22Rv1 (cell line): ENCODE results near the gene FRMD4B.

Experiments used
- CTCF ChIP-seq: fragments of 450-650 bp; IDR thresholded peaks from 2 replicates; pipeline ENCODE4 v1.5.1; 2017; ENCODE audit warnings: mild to moderate bottlenecking
- ZFX ChIP-seq: fragments of 450-650 bp; IDR thresholded peaks from 2 replicates; pipeline ENCODE4 v1.6.1; 2017; ENCODE audit warnings: antibody characterized with exemption, borderline replicate concordance

GRCh38 chr3:69420781-69421520 lies 35.1 kb upstream of the FRMD4B start:
- no peak for TF ChIP-seq CTCF
- no peak for TF ChIP-seq ZFX
